Measurements from ENCODE around the gene SPOCK1.

SPOCK1 gene

DNA sequence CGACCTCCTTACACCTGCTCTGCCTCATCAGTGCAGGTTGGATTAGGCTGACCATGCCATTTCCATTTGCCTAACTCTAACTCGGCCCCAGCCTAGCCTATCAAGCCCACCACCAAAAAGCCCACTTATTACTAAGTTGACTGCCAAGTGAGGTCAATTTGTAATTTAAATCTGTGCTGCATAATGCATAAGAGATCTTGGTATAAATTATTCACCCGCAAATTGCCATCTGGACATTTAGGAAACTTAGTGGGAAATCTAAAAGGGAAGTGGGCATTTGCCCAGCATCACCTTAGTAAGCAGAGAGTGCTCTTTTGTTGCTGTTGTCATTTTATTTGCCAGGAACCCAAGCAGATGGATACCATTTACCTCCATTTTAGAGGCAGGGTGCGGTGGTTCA lies 143.0 kb downstream of the SPOCK1 start:
- DNase-seq, result no peak

DNA sequence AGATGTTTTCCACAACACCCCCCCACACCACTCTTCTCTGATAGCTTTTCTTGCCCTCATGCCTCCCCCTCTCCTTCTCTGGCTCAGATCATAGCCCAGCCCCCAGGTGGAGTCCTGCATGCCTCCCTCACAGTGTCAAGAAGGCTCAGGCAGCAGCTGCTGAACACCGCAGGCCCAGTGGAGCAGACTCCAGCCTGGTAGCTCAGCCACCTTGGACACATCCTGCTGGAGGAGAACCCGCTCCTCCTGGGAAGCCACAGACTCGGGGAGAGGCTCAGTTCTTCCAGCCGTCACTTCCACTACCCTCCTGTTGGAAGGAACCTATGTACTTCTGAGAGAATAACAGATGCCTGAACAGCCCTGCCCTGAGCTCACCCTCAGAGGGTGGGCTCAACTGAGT lies 143.4 kb downstream of the SPOCK1 start:
- DNase-seq, result no peak

DNA sequence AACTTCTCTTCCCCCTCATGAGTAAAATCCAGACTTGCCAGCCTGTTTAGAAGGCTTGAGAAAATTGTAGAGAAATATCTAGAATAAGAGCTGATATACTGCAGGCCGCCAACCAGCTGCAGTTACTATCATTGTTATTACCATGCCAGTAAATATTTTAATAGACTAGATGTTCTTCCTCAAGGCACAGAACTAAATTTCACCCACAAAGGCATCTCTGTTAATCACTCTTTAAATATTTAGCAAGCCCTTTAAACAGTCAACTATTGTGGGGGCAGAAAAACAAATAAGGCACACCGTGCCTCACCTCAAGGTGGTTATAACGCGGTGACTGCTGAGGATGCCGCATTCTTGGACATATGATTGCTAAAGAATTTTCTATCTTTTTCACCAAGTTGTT lies 147.0 kb downstream of the SPOCK1 start:
- DNase-seq, result no peak

DNA sequence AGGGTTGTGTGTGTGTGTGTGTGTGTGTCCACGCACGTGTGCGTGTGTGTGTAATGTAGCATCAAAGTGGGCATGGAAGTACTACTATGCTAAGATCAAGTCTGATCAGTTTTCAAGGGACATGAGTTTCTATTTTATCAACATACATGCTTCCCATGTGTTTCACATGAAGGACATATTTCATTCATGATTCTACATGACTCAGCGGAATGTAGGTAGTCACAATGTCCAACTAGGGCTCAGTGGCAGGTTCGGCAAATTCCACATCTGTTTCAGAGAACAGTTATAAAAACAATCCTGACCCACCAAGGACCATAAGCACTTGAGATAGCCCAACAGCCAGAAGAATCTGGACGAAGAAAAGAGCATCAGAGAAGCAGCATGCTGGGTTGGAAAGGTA lies 148.3 kb downstream of the SPOCK1 start:
- no peak for DNase-seq

DNA sequence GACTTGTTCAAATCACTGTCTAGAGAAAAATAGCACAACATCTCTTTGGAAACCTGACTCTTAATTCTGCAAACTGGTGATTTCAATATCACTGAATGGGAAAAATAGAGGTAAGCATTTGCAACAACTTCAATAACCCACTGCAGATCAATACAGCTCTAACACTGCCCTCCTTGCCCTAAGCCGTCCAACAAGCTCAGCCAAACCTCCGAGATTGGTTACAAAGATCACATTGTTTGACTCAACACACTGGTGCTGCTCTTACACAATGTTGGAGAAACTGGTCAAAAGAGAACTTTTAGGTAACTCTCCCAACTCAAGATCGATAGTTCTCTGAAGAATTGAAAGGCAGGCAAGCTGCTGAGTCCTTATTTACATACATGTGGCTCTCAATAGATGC lies 150.4 kb downstream of the SPOCK1 start:
- DNase-seq, result no peak

DNA sequence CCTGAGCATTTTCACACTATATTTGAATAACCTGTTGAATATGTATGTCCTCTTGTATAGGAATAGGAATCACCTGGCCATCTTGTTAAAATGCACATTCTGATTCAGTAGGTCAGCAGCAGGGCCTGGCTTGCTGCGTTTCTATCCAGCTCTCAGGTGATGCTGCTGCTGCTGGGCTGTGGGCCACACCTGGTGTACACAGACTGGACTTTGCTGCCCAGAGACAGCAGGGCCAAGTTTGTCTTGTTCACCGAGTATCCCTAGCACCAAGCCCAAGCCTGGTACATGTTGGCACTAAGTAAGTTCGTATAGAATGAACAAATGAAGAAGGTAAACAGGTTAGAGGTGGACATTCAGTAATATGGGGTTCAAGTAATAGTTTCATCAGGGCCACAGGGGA lies 151.3 kb downstream of the SPOCK1 start:
- no peak for DNase-seq

DNA sequence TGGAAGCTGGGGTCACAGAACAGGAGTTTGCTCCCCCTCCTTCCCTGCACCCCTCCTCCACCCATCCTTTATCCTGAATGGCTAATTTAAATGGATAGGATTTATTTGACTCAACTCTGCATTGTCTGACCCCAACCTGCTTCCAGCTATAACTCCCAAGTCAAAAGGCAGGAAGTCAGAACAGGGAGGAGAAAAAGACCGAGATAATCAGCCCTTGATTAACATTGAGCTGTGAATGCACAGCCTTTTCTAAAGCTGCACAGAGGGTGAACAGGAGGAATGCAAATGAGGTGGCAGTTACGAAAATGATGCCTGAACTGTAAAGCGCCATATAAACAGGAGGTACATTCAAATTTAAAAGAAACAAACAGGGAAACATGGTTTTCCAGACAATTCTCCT lies 152.8 kb downstream of the SPOCK1 start:
- no peak for DNase-seq

DNA sequence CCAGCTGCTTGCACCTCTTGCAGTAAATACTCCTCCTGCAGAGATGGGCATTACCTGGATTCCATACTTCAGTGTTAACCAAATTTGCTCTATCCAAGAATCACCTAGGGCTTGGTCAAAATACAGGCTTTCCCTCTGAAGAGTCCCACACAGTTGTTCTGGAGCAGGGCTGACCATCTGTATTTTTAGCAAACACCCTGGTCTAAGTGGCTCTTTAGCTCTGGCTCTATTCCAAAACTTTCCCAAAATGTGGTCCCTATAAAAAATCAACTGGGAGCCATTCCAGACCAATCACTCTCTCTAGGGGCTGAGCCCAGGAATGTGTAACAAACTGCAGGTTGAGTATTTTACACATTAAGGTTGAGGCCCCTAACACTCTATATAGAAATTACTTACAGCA lies 153.7 kb downstream of the SPOCK1 start:
- DNase-seq, result no peak

DNA sequence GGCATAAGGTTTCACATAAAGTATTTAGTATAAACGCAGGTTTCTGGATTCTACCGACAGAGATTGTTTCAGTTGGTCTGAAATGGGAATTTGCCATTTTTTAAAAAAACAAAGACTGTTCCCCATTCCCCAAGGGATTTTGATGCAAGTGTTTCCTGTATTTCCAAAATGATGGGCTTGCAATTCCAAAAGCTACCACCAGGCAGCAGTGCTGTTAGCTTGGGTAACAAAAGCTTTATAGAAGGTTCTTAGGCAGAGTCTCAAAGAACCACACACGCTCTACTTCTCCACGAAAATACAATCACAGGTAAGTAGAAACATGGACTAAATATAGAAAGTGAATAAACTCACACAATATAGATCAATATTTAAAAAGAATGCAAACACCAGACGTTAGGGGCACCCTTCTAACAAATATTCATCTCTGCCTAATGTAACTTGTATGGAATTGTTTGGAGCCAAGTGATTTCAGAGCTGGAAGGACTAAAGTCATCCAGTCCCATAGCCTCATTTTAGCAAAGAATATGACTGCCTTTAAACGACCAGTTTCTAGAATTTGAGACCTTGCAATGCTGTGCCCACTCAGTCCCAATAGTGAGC lies 154.3 kb downstream of the SPOCK1 start:
- DNase-seq, result peak; percentile 64

DNA sequence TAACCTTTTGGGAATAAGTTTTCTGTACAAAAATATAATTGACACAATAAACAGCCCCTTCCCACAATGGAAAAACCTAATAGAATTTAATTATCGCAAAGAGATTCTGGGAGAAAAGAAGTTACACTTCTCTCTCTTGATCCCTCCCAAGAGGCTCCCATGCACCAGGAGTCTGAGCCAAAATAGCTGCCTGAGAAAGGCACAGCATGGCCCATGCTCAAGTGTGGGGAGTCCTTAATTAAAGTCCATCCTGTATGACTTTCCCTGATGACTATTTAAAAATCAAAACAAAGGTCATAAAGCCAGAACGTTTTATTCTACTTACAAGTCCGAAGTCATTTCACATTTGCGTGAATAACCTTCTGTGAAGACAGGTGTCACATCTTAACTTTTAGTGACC lies 155.1 kb downstream of the SPOCK1 start:
- DNase-seq, result no peak

DNA sequence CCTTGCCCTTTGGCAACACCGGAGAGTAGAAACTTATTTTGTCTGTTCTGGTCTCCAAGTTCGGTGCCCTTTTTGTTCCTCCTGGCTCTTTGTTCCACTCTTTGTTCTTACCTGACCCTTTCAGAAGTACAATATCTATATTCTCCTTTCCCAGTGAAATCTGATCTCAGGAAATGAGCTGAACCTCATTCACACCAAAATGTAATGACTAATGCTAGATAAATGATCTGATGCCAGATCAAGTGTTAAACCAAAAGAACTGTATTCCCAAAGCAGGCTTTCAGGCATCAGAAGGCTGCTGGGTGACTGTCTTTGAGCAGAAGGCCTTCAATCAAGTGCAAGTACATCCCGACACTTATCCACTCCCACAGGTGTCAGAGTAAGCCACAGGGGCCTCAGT lies 156.4 kb downstream of the SPOCK1 start:
- no peak for DNase-seq

DNA sequence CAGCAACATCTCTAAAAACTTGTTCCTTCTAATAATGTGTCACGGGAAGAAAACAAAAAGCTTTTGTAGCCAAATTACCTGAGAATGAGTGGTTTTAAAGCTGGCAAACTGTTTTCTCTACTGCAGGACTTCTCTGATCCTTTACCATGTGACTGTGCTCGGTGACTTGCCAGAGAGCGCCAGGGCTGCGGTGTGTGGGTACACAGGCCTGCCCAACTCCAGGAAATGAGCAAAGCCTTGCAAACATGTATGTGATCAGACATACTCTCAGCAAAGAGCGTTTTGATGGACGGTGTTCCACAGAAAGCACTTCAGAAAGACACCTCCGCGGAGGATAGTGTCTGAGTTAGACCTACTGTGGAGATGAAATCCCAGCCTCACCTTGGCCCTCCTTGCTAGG lies 157.3 kb downstream of the SPOCK1 start:
- no peak for DNase-seq

DNA sequence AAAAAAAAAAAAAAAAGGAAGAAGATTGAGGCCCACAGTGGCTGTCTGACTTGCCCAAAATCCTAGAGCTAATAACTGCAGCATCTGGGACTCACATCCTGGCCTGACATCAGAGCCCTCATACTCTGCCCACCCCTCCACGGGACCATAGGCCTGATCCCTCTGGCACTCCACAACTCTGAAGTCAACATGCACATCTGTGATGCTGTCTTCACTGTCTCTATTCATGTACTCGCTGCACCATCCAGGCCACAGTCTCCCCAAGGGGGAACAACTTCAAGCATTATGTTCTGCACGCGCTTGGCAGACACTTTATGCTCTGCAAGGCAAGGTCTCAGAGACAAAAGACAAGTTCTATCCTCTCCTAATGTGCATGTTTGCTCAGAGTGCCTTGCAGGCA lies 158.2 kb downstream of the SPOCK1 start:
- no peak for DNase-seq

DNA sequence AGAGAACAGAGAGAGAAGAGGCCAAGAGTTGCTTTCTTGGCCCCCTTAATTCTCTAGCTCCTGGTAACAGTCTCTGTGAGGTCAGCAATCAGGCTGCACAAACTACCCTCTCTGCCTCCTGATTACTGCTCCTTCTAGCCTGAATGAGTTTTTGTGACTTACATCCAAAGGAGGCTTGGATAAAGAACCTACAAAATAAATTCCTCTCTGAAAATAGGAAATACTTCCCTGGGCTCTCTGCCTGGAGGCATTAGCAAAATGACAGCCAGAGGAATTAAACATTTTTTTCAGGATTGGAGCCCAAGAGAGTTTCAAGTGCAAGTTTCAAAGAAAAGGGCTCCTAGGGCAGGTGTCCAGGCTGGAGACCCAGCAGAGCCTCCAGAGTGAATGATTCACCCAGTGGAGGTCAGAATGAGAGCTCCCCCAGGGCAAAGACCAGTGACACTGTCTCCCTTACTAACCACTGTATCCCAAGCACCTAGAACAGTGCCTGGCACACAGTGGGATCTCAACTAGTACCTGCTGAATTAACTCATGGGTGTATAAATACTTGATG lies 162.5 kb downstream of the SPOCK1 start:
- no peak for DNase-seq

DNA sequence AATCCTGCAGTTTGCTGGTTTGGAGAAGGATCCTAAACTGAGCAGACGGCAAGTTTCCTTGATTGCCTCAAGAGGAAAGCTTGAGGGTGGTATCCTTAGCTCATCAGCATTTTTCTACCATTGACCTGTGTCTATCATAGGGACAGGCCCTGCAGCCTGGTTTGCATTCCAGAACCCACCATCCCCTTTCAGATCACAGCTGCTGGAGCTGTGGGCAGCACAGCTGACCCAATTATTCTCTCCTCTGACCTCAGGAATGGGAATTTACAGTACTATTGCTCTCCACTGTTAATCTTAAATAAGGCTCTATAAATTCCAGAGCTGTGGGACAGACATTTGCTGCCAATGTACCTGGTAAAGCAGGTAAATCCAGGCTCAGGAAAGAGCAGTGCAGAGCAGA lies 163.0 kb downstream of the SPOCK1 start:
- DNase-seq, result no peak

DNA sequence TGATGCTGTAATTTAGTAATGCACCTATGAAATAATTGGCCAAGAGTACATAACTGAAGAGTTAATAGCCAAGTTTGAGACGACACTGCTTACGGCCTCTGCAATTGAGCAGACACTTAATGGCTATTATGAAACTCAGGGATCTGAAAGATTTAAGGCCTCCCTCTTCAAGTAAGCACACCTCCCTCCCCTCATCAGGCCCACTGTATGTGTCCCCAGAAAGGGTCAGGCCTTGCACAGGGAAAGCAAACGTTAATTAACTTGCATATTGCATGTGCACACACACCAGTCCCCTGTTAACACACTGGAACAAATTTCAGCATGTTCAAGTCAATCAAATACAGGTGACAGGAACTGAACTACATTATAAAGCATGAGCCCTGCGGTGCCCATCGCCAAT lies 163.6 kb downstream of the SPOCK1 start:
- DNase-seq, result no peak

DNA sequence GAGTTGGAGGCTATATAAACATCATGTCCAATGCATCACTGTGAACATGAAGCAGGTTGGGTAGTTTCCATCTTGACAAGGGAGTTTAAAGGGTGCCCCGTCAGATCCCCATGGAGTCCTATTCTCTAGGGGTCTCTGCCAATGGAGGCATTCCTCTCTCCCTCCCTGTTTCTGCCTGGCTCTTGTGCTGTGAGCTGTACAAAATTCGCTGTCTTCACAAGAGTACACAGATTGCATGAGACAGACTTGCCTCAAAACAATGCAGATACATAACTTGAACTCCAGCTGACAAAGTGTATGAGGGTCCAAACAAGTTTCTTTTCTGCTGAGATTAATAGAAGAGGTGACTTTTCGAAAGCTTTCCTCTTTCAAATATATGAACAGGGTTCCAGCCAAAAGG lies 165.2 kb downstream of the SPOCK1 start:
- DNase-seq, result no peak

DNA sequence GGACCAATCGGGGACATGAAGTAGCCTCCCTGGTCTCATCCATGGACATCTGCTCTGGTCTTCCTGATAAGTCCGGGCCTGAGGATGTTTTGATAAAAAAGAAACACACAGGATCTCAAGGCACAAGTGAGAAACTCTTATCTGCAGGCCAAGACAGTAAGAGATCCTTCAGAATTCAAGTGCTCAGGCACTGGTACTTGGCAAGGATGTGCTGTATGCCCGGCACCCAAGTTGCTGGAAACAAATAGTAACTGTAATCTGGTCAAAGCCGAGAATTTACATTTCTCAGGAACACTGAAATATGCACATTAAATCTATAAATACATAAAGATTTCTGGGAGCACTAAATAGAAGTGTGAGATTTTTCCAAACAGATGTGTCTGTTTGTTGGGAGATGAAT lies 165.7 kb downstream of the SPOCK1 start:
- DNase-seq, result no peak

DNA sequence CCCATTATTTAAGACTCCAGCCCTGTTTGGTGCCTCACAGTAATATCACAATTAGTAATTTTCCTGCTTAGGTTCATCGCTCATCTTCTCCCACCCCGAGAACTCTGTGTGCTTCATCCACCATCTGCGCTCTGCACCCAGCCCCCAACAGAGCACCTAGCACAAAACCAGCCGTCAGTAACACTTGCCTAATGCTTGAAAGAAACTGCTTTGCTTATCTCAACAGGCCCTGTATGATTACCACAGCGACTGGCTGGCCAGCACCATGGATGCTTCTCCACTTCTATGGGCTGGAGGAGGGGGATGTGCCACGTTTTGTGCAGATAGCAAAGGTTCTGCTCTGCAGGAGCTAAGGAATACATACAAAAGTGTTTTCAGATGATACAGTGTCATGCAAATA lies 166.8 kb downstream of the SPOCK1 start:
- no peak for DNase-seq

DNA sequence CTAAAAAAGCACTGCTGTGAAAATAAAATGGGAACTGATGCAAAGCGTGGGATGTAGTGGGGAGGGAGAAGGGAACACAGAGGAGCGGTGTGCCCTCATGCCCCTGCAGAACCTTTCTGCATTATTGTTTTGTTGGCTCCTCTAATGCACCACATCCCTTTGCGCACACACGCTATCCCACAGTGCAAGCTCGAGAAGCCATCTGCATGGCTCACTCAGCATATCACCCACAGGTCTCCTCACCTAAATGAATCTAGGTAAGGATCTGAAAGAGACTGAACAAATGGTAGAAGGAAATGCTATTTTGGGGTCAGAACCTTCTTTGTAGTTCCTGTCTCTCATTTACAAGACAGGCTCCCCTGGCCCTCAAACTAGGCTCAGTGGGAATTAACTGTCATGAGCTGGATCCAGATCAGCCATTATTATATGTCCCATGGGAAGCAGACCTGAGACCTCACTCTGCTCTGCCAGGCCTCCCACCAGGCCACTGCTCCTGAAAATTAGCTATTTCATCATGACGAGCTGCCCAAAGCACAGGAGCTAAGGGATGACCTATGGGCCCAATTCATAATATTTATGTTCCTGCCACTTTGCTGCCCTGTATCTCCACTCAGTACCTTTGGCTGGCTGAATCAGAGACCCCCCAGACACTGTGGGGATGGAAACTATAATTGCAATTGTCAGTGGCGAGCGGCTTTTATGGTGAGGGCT lies 169.4 kb downstream of the SPOCK1 start:
- DNase-seq, result no peak

DNA sequence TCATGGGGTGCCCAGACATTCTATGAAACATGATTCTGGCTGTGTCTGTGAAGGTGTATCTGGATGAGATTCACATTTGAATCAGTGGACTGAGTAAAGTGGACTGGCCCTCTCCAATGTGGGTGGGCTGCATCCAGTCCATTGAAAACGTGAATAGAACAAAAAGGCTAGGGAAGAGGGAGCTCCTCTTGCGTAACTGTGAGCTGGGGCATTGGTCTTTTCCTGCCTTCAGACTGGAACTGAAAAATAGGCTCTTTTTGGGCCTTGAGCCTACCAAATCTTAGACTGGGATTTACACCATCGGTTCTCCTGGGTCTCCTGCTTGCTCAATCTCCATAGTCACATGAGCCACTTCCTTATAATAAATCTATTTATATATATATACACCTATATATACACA lies 170.1 kb downstream of the SPOCK1 start:
- DNase-seq, result no peak

DNA sequence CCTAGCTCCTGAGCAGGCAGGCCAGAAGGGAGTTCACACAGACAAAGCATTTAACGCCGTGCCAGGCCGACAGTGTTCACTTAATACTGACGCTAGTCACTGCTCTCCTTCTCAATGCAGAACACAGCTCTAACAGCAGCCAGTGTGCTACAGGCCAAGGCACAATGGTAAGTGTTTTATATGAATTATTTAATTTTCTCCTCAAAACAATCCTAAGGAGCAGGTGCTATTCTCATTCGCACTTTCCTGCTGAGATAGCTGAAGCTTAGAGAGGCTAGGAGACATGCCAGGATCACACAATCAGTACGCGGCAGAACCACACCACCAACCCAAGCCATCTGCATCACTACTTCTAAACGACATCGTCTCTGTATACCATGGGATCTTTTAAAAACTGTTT lies 170.7 kb downstream of the SPOCK1 start:
- no peak for DNase-seq

DNA sequence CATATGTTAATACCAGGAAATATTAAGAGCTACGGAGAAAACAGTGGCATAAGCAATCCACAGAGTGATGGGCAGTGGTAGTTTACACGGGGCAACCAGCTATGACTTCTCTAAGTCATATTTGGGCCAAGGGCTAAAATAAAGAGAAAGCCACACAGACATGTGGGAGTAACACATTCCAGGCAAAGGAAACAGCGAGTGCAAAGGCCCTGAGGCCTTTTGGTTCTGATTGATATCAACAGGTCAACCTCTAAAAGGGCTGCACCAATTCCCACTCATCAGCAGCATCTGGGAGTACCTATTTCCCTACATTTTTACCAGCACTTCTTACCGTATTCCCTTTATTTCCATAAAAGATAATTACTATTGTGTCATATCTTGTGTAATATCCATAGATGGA lies 173.4 kb downstream of the SPOCK1 start:
- no peak for DNase-seq

DNA sequence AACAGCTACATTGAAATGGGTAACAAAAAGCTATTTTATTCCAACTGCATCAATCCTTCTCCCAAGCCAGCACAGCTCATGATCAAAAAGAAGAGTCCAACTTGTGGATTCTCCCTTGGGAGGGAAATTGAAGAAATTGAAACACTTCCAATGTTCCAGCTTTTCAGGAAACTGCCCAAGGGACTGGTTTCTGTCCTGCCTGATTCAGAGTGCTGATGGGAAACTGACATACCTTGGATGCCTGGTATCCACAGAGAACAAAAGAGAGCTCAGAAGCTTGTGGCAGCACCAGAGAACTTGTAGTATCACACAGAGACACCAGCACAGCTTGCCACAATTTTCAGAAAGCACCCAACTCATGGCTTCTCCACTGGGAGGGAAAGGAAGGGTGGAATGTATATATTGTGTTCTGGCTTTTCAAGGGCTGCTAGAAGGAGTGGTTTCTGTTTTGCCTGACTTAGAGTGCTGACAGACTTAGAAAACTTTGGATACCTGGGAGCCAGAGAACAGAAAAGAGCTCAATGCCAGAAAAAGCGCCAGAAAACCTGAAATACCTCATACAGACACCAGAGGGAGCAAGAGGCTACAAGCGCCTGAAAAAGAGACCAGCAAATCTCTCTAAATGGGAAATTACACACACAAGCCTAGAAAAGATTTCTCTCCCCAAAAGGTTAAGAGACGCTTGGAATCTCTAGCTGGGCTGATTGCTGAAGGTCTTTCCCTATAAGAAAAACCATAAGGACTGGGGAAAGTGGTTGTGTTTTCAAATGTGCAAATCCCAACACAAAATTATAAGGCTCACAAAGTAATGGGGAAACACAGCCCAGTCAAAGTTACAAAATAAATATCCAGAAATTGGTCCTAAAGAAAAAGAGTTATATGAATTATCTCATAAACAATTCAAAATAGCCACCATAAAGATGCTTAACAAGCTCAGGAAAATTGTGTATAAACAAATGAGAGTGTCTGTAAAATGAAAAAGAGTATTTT lies 178.8 kb downstream of the SPOCK1 start:
- DNase-seq, result peak; percentile 58
